Pancreas (tissue), 10 donors: ENCODE data around the gene KLK10. TPM values are rescaled to one million over a fixed set of nuclear protein-coding genes. Genes with fewer than 3 reads are reported as not detected.

Source experiments
- ATAC-seq, 4 donors: fragments of 200-7000 bp; cut with Tn5 transposase; one replicate each; pipeline versions ENCODE4 v1.8.0 to v1.9.1; 2020; ENCODE audit warnings: mild to moderate bottlenecking in 4 of 4, moderate library complexity in 4 of 4
- DNase-seq, 6 donors: peaks; one replicate each; pipeline ENCODE4 v3.0.0-alpha.2; 2020
- FAIRE-seq: peaks from 2 replicates; lab custom pipeline; 2012; peaks lifted over from hg19 to GRCh38; lab: Jason Lieb, UNC
- H3K27ac ChIP-seq, 4 donors: fragments of 200-600 bp; sonication (generic); 1 replicate in 3 of 4; 2 replicates in 1 of 4; pipeline versions ENCODE4 v1.5.0 to v1.8.0; 2020
- H3K27me3 ChIP-seq, 4 donors: fragments of 200-600 bp; one replicate each; pipeline ENCODE4 v1.8.0; 2021
- H3K36me3 ChIP-seq, 3 donors: fragments of 200-600 bp; sonication (generic) in 1 of 3; one replicate each; pipeline versions ENCODE4 v1.5.0 to v1.8.0; 2020 to 2021
- H3K4me1 ChIP-seq, 3 donors: fragments of 200-600 bp; one replicate each; pipeline ENCODE4 v1.8.0; 2021
- H3K4me3 ChIP-seq, 4 donors: fragments of 200-600 bp; sonication (generic) in 2 of 4; one replicate each; pipeline versions ENCODE4 v1.5.0 to v1.8.0; 2020 to 2021
- H3K9me3 ChIP-seq, 4 donors: fragments of 200-600 bp; one replicate each; pipeline ENCODE4 v1.8.0; 2021
- WGBS, 2 donors: extraction: QIAGEN DNeasy Blood & Tissue Kit; methylation state at CpG; one replicate each; pipeline ENCODE4 v1.1.7; 2013; 5-methylcytosine and 5-hydroxymethylcytosine counted together
- intact Hi-C, 3 donors: fragments of 100-400 bp; cut with DNase I; formaldehyde crosslinking; loops; one replicate each; pipeline versions ENCODE4 v1.11.1 to v1.14.2; 2022
- polyA plus RNA-seq, 2 donors: library from polyadenylated mRNA; stranded (reverse); fragments of 200-250 nt; gene quantifications; one replicate each; pipeline ENCODE4 v1.2.3, GENCODE V29; 2013
- total RNA-seq, 6 donors: library from RNA; stranded (reverse); fragmentation: NEBNext Ultra II Directional in 4 of 6; extraction: Animal tissue kit (Norgen Biotek cat#: 25700) in 4 of 6; gene quantifications; one replicate each; pipeline versions ENCODE4 v1.2.1 to v1.2.4, GENCODE V29; 2021 to 2023
- TF ChIP-seq, protein P1 (sequence below), 4 donors: fragments of 200-600 bp; sonication (generic) in 3 of 4; IDR thresholded peaks; one replicate each; pipeline versions ENCODE4 v1.5.0 to v1.8.0; 2021; ENCODE audit warnings: antibody characterized with exemption in 4 of 4
- donor health status: healthy with polysubstance abuse.
- donor health status: DM: no; HTN: no; CAD: no; lungs with moderate emphysema.
- donor health status: DM: no; HTN: no; CAD: no.
- donor health status: control.
- donor health status: control.
- donor health status: Bipolar disorder and iron deficiency.
- donor health status: DM: yes; HTN: yes; CAD: no.
- donor health status: DM: no; HTN: no; CAD: no.
- donor health status: DM: no; HTN: no; CAD: no.
- donor health status: DM: yes; HTN: yes; CAD: no.

The KLK10 gene, protein sequence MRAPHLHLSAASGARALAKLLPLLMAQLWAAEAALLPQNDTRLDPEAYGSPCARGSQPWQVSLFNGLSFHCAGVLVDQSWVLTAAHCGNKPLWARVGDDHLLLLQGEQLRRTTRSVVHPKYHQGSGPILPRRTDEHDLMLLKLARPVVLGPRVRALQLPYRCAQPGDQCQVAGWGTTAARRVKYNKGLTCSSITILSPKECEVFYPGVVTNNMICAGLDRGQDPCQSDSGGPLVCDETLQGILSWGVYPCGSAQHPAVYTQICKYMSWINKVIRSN
- 1 to 10 TPM in 1 of 6 donors, under 1 TPM in 5; 0.15 to 1.7 (median 0.44) TPM for total RNA-seq
- polyA plus RNA-seq: under 1 TPM; 0.53 to 0.63 TPM

DNA sequence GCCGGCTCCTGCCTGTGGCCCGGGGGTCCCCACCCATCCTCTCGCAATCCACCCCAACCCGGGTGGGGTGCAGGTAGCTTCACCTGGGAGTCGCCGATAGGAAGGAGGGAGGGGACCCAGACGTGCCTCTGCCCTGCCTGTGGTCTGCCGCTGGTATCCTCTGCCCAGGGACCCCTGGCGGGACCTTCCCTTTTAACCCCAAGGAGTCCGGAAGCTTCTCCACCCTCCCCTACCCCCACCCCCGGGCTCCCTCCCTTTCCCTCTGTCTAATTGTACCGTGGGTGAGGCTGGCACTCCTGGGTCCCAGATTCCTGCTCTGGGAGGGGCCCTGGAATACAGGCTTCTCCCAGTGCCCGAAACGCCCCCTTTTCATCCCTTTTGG lies at the start of gene KLK10:
Gene KLK10, minus strand, starts transcription at position 166 of the 382 bp plus-strand sequence. CDS start 579 bp downstream, outside the sequence.
- H3K9me3 ChIP-seq: no peaks in the 10 kb centered on the region
- 36 to 48% methylated on average over 13 to 14 of the region's 14 CpGs for WGBS, 2 donors
- DNase-seq (no peak), FAIRE-seq (no peak), ATAC-seq (no peak)
- H3K4me1 ChIP-seq: peaks cover 0 to 7% (median 0%) of the 10 kb centered on the region in 3 donors
- peak within 1 kb of the TSS in 1 of 4 donors; percentile 32 for H3K4me3 ChIP-seq
- no peaks in the 10 kb centered on the region for H3K27me3 ChIP-seq
- no peaks in the 10 kb centered on the region for H3K36me3 ChIP-seq
- TF ChIP-seq, protein P1, sequence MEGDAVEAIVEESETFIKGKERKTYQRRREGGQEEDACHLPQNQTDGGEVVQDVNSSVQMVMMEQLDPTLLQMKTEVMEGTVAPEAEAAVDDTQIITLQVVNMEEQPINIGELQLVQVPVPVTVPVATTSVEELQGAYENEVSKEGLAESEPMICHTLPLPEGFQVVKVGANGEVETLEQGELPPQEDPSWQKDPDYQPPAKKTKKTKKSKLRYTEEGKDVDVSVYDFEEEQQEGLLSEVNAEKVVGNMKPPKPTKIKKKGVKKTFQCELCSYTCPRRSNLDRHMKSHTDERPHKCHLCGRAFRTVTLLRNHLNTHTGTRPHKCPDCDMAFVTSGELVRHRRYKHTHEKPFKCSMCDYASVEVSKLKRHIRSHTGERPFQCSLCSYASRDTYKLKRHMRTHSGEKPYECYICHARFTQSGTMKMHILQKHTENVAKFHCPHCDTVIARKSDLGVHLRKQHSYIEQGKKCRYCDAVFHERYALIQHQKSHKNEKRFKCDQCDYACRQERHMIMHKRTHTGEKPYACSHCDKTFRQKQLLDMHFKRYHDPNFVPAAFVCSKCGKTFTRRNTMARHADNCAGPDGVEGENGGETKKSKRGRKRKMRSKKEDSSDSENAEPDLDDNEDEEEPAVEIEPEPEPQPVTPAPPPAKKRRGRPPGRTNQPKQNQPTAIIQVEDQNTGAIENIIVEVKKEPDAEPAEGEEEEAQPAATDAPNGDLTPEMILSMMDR (IDR thresholded peaks at IDR 0.05): no peak
- no peak within 1 kb of the TSS for H3K27ac ChIP-seq
- intact Hi-C loops: no loop called here

DNA sequence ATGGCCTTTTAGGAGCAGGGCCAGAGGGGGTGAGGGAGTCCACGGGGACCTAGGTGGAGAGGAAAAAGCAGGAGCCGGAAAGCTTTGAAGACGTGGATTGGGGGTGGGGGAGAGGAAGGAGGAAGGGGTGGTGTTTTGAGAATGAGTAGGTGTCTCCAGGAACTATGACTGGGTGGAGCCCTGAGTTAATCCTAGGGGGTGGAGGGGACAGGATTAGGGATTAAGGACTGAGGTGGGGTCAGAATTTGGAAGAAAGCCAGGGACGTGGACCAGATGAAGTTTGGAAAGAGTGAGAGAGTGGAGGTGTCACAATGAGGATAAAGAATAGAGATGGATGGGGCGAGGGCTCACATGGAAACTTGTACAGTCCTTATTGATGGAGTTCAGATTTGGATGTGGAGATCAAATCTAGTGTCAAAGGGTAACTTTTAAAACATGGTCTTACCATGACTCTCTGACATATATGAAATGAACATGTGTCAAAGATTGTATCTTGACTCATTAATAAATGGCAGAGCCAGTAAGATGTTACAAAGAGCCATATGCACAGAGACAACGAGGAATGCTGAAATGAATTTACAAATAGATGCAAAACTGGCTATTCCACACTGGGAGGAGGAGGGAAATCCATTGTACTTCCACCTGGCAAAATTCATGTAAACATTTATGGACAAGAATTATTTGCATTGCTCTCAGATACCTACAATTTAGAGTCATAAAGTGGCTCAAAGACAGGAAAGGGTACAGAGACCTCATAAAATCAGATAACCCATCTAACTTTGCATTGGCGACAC lies 47.1 kb upstream of the KLK10 start:
- DNase-seq (no peak), FAIRE-seq (no peak), ATAC-seq (no peak)
- WGBS, 2 donors: 75 to 76% methylated on average over 7 of the region's 7 CpGs
- peaks cover 0 to 10% (median 5%) of the 10 kb centered on the region in 3 donors for H3K4me1 ChIP-seq
- intact Hi-C loops: no loop called here
- TF ChIP-seq, protein P1 (IDR thresholded peaks at IDR 0.05): no peak
- no peak overlapping the region for H3K27ac ChIP-seq
- no peaks in the 10 kb centered on the region for H3K27me3 ChIP-seq
- no peaks in the 10 kb centered on the region for H3K36me3 ChIP-seq
- no peak overlapping the region for H3K4me3 ChIP-seq
- H3K9me3 ChIP-seq: no peaks in the 10 kb centered on the region

DNA sequence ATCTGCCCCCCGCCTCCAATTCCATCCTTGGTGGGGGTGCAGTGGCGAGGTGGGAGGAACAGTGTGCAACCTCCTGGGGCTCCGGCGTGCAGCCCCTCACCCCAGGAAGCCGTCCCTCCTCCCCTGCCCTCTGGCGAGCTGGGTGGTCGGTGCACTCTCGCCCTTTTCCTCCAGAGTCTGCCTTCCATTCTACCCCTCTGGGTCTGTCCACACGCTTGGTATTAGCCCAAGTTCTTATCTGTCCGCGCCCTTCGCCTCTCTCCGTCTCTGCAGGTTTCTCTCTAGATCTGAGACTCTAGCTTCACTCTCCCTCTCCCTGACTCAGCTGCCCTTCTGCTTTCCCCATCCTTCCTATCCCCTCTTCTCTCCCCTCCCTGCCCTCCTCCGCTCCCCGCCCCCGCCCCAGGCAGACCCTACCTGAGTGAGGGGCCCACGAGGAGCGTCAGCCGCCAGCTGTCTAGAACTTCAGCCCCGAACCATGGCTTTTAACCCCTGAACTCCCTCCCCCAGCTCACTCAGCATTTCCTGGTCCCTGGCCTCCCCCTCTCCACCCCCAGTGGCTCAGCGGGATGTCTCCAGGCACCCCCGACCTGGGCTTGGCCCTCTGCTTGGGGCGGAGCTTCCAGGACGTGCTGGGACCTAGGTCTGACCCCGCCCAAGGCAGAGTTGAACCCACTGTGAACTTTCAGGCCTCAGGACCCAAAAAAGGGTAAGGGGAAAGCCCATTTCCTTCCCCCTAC lies 45.9 kb upstream of the KLK10 start:
- Histone ChIP-seq H3K27ac (no peak overlapping the region), H3K9me3 (no peaks in the 10 kb centered on the region), H3K4me3 (peak overlapping the region in 2 of 4 donors; percentile 27 to 44), H3K4me1 (peaks cover 0 to 5% (median 4%) of the 10 kb centered on the region in 3 donors), H3K27me3 (no peaks in the 10 kb centered on the region), H3K36me3 (no peaks in the 10 kb centered on the region)
- intact Hi-C loops: no loop called here
- TF ChIP-seq, protein P1 (IDR thresholded peaks at IDR 0.05): no peak
- DNase-seq (no peak), FAIRE-seq (no peak), ATAC-seq (peak; percentile 24 to 54 (median 37))
- 23 to 26% methylated on average over 21 to 25 of the region's 25 CpGs for WGBS, 2 donors

DNA sequence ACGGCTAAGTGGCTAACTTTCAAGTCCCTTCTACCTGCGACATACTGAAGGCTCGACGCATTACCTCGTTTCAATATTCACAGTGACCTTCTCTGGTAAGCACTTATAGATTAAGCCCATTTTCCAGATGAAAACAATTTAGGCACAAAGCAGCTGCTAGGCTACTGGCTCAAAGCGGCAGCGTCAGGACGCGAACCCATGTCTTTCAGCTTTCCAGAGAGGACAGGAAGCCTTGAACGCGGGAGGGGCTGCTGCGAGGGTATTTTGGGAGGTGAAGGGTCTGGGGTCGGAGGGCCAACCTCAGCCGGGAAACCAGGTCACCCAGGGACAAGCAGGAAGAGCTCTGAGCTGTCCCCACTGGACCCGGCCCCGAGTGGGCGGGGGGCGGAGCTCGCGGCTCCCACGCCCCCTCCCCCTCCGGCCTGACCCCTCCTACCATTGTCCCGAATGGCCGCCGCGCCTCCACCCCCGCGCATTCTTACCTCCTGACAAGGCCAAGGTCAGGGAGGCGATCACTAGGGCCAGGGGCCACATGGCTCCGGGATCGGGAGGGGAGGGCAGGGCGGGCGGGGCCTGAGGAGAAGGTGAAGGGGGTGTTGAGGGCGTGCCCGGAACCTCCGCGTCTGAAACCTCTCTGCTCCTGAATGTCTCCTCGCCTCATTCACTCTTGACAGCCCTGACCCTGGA lies 45.2 kb upstream of the KLK10 start, which contains the start of gene KLK13:
Gene KLK13, minus strand, starts transcription at position 559 of the 687 bp plus-strand sequence. Its CDS starts 25 bp downstream, at position 534.
- Histone ChIP-seq H3K4me3 (peak within 1 kb of the TSS in 2 of 4 donors; percentile 27 to 44), H3K27me3 (no peaks in the 10 kb centered on the region), H3K9me3 (no peaks in the 10 kb centered on the region), H3K27ac (no peak within 1 kb of the TSS), H3K4me1 (peaks cover 0 to 5% (median 4%) of the 10 kb centered on the region in 3 donors), H3K36me3 (no peaks in the 10 kb centered on the region)
- WGBS, 2 donors: 16% methylated on average over 34 to 38 of the region's 38 CpGs
- intact Hi-C loops: no loop called here
- no peak for FAIRE-seq
- peak; percentile 66 to 89 (median 76) for DNase-seq
- ATAC-seq: peak; percentile 75 to 91 (median 84)
- TF ChIP-seq, protein P1 (IDR thresholded peaks at IDR 0.05): no peak
